Measurements from ENCODE around the gene TSNAXIP1.
"Not testable (repeated sequence)": the region's sequence is repeated elsewhere in the genome, so short reads cannot be mapped to it uniquely, and the experiment has no call there.

Gene TSNAXIP1

GRCh38 chr16:67862623-67863583 lies 56.2 kb downstream of the TSNAXIP1 start:
- DNase-seq: no peak

- not testable (repeated sequence) for DNase-seq
Observed at GRCh38 chr16:67864044-67864443, 57.4 kb downstream of the TSNAXIP1 start.

GRCh38 chr16:67864594-67864993 lies 57.9 kb downstream of the TSNAXIP1 start:
- DNase-seq: no peak

- DNase-seq: no peak
Observed at GRCh38 chr16:67865318-67865717, 58.6 kb downstream of the TSNAXIP1 start.

GRCh38 chr16:67868290-67868689 lies 61.6 kb downstream of the TSNAXIP1 start:
- no peak for DNase-seq

- DNase-seq: no peak
Observed at GRCh38 chr16:67869653-67870052, 63.0 kb downstream of the TSNAXIP1 start.

GRCh38 chr16:67871256-67871655 lies 64.6 kb downstream of the TSNAXIP1 start:
- no peak for DNase-seq

GRCh38 chr16:67872131-67872630 lies 65.5 kb downstream of the TSNAXIP1 start:
- no peak for DNase-seq

- DNase-seq: peak; percentile 81
Observed at GRCh38 chr16:67872631-67873434, 66.1 kb downstream of the TSNAXIP1 start, which contains the start of gene EDC4. Gene EDC4 (plus strand): TSS chr16:67873052. CDS start chr16:67873262, 210 bp downstream.

- DNase-seq: no peak
Observed at GRCh38 chr16:67873435-67874370, 67.0 kb downstream of the TSNAXIP1 start.

GRCh38 chr16:67874372-67874771 lies 67.7 kb downstream of the TSNAXIP1 start:
- DNase-seq: no peak

- DNase-seq: no peak
Observed at GRCh38 chr16:67877064-67877463, 70.4 kb downstream of the TSNAXIP1 start.

All from T-helper 9 cell (primary cell).